ENCODE measurements around the gene UTS2. TPM values are rescaled to one million over a fixed set of nuclear protein-coding genes. Genes with fewer than 3 reads are reported as not detected.

The UTS2 gene
- total and polyA plus RNA-seq, 9 of the 15 experiments (the other 6 are each of a cell fraction or from before 2014, with no cell fraction given), result 0.22 to 0.29 TPM; not detected in 7

- TF ChIP-seq MITF (IDR thresholded peaks at IDR 0.05) (no peak), POU5F1 (IDR thresholded peaks at IDR 0.05; ENCODE audit: borderline replicate concordance, low read depth, low read length, partially characterized antibody) (no peak), XRCC3 (IDR thresholded peaks at IDR 0.05) (no peak), ZNF12 (CRISPR knock-in tag; IDR thresholded peaks at IDR 0.05) (no peak), NKRF (IDR thresholded peaks at IDR 0.05; ENCODE audit: borderline replicate concordance) (0 out of 2 replicates have a peak, but pooled peaks have one; percentile 18), POLR3A (IDR thresholded peaks at IDR 0.05; ENCODE audit: borderline replicate concordance, extremely low read depth, insufficient read depth, insufficient read length) (no peak), GATA2 (CRISPR knock-in tag; IDR thresholded peaks at IDR 0.05) (peak; percentile 41; the same call in 1 of the 2 replicates), ZNF408 (CRISPR knock-in tag; IDR thresholded peaks at IDR 0.05; ENCODE audit: low read depth) (no peak), ARID1B (IDR thresholded peaks at IDR 0.05) (peak; percentile 74), ZNF24 (IDR thresholded peaks at IDR 0.05) (no peak), ZNF449 (CRISPR knock-in tag; IDR thresholded peaks at IDR 0.05) (no peak), ZBTB2 (IDR thresholded peaks at IDR 0.05) (no peak), ELK3 (CRISPR knock-in tag; IDR thresholded peaks at IDR 0.05) (no peak), NR1H2 (CRISPR knock-in tag; IDR thresholded peaks at IDR 0.05) (no peak), ZNF764 (CRISPR knock-in tag; IDR thresholded peaks at IDR 0.05; ENCODE audit: low read depth) (no peak), EP300 (IDR thresholded peaks at IDR 0.05; ENCODE audit: low read length) (peak; percentile 42), PHB2 (IDR thresholded peaks at IDR 0.05; ENCODE audit: low read depth) (no peak), ZKSCAN3 (CRISPR knock-in tag; IDR thresholded peaks at IDR 0.05) (no peak), NBN (IDR thresholded peaks at IDR 0.05; ENCODE audit: low read depth) (0 out of 2 replicates have a peak, but pooled peaks have one; percentile 43), SUPT5H (IDR thresholded peaks at IDR 0.05) (no peak), CREB1 (IDR thresholded peaks at IDR 0.05) (no peak), CREB1 (CRISPR knock-in tag; IDR thresholded peaks at IDR 0.05) (no peak), SMARCB1 (IDR thresholded peaks at IDR 0.05; ENCODE audit: insufficient read length, low read depth) (peak; percentile 77), MBD2 (IDR thresholded peaks at IDR 0.05; ENCODE audit: borderline replicate concordance, low read depth) (no peak), HEY1 (CRISPR knock-in tag; IDR thresholded peaks at IDR 0.05; ENCODE audit: borderline replicate concordance) (no peak)
These were observed 21.4 kb downstream of the UTS2 start (continued) for GRCh38 chr1:7831458-7831857.

Data from K562 (cell line).